BLaER1 treated with 17β-estradiol and CSF1 and Interleukin-3, amounts not matched to agents 10 nM and 100 nM (cell line): ENCODE results near the gene RNF144A.
A peak's percentile ranks its signal among the peaks of the same experiment; 100 is the strongest.

Source experiments
- H3K27ac ChIP-seq, 11 experiments: shearing (Covaris generic); formaldehyde crosslinking; 2 replicates each; pipeline ENCODE4 v1.8.1; 2022
- H3K27me3 ChIP-seq, 11 experiments: shearing (Covaris generic); formaldehyde crosslinking; 2 replicates each; pipeline ENCODE4 v1.8.1; 2022
- H3K36me3 ChIP-seq, 11 experiments: shearing (Covaris generic); formaldehyde crosslinking; 2 replicates each; pipeline ENCODE4 v1.8.1; 2022
- H3K4me1 ChIP-seq, 10 experiments: shearing (Covaris generic); formaldehyde crosslinking; 2 replicates each; pipeline ENCODE4 v1.8.1; 2022
- H3K4me2 ChIP-seq, 11 experiments: shearing (Covaris generic); formaldehyde crosslinking; 2 replicates each; pipeline ENCODE4 v1.8.1; 2022
- H3K4me3 ChIP-seq, 10 experiments: shearing (Covaris generic); formaldehyde crosslinking; 2 replicates each; pipeline ENCODE4 v1.8.1; 2022
- H3K9ac ChIP-seq, 11 experiments: shearing (Covaris generic); formaldehyde crosslinking; 2 replicates each; pipeline ENCODE4 v1.8.1; 2022
- H3K9me3 ChIP-seq, 11 experiments: shearing (Covaris generic); formaldehyde crosslinking; replicated peaks in 1 of 11; 2 replicates each; pipeline ENCODE4 v1.8.1; 2022
- H4K20me1 ChIP-seq, 11 experiments: shearing (Covaris generic); formaldehyde crosslinking; 2 replicates each; pipeline ENCODE4 v1.8.1; 2022
- Cebpa-rat ChIP-seq, 11 experiments: shearing (Covaris generic); IDR thresholded peaks; 2 replicates each; pipeline ENCODE4 v1.8.1; 2022

RNF144A gene

DNA sequence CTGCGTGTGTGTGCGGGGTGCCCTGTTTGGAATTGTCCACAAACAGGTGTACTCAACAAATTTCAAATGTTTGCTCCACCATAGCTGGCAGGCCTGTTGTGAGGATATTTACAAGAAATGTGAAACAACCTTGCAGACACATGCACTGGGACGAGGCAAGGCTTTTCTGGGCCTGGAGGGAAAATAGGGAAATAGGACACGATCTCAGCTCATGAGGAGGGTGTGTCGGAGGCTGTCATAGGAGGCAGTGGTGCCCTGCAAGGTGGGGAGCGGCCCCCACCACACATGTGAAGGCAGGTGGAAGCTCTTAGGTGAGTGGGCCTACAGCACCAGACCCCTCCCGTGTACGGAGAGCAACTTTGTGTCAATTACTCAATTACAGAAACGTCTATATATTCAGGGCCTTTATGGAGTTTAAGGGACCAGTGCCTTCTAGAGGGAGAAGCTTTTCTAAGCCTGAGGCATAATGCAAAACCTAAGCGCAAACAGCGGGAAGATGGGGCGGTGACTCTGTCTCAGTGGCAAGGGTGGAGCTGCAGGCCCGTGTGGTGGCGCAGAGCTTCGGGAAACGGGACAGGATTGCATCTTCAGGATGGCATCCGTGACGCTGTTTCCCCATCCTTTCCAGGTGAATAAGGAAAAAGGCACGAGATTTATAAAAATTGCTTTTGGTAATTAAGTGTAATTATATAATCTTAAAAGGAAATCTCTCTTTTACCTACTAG lies 48.0 kb downstream of the RNF144A start:
- H3K4me3 ChIP-seq = no peak overlapping the region
- H3K4me2 ChIP-seq = no peak overlapping the region
- peaks cover 0 to 7% (median 0%) of the 10 kb centered on the region in 10 experiments; a peak in 4 of 20 replicates for H3K4me1 ChIP-seq
- TF ChIP-seq Cebpa-rat (IDR thresholded peaks at IDR 0.05) = no peak
- peaks cover 0 to 22% (median 4%) of the 10 kb centered on the region in 11 experiments; a peak in 8 of 22 replicates for H3K36me3 ChIP-seq
- H3K9ac ChIP-seq = no peak overlapping the region
- H3K27me3 ChIP-seq = no peaks in the 10 kb centered on the region
- H4K20me1 ChIP-seq = no peaks in the 10 kb centered on the region
- peaks cover 0 to 28% (median 5%) of the 10 kb centered on the region in 11 experiments; a peak in 9 of 22 replicates for H3K9me3 ChIP-seq
- H3K27ac ChIP-seq = no peak overlapping the region

GRCh38 chr2:6966446-6966940 lies 49.3 kb downstream of the RNF144A start:
- H3K9ac ChIP-seq = no peak overlapping the region
- peaks cover 0 to 26% (median 4%) of the 10 kb centered on the region in 11 experiments; a peak in 8 of 22 replicates for H3K36me3 ChIP-seq
- no peaks in the 10 kb centered on the region for H4K20me1 ChIP-seq
- H3K27me3 ChIP-seq = no peaks in the 10 kb centered on the region
- H3K4me1 ChIP-seq = peaks cover 0 to 20% (median 12%) of the 10 kb centered on the region in 10 experiments; a peak in 12 of 20 replicates
- H3K27ac ChIP-seq = no peak overlapping the region
- no peak overlapping the region for H3K4me2 ChIP-seq
- no peak for TF ChIP-seq Cebpa-rat (IDR thresholded peaks at IDR 0.05)
- H3K9me3 ChIP-seq = peaks cover 0 to 30% (median 5%) of the 10 kb centered on the region in 11 experiments; a peak in 9 of 22 replicates
- H3K4me3 ChIP-seq = no peak overlapping the region

DNA sequence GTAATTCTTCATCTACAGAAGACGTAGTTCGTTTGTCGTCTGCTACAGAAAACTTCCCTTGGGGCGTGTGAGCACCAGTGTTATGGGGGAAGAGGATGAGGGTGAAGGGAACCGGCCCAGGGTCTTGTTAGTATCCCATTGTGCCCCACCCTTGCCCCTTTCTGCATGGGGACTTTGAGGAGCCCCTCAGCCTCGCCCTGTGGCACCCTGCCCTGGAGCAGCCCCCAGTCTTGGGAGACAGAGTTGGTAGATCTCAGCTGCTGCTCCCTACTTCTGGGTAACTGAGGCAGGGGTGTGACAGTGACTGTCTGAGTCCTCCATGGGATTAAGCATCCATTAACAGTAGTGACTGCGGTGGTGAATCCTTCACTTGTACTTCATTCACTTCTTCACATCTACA lies 50.1 kb downstream of the RNF144A start:
- peaks cover 0 to 29% (median 5%) of the 10 kb centered on the region in 11 experiments; a peak in 9 of 22 replicates for H3K9me3 ChIP-seq
- no peaks in the 10 kb centered on the region for H3K27me3 ChIP-seq
- peaks cover 0 to 20% (median 12%) of the 10 kb centered on the region in 10 experiments; a peak in 12 of 20 replicates for H3K4me1 ChIP-seq
- H3K27ac ChIP-seq = no peak overlapping the region
- peaks cover 0 to 26% (median 5%) of the 10 kb centered on the region in 11 experiments; a peak in 9 of 22 replicates for H3K36me3 ChIP-seq
- no peak overlapping the region for H3K4me3 ChIP-seq
- H3K9ac ChIP-seq = no peak overlapping the region
- H4K20me1 ChIP-seq = no peaks in the 10 kb centered on the region
- no peak for TF ChIP-seq Cebpa-rat (IDR thresholded peaks at IDR 0.05)
- no peak overlapping the region for H3K4me2 ChIP-seq

DNA sequence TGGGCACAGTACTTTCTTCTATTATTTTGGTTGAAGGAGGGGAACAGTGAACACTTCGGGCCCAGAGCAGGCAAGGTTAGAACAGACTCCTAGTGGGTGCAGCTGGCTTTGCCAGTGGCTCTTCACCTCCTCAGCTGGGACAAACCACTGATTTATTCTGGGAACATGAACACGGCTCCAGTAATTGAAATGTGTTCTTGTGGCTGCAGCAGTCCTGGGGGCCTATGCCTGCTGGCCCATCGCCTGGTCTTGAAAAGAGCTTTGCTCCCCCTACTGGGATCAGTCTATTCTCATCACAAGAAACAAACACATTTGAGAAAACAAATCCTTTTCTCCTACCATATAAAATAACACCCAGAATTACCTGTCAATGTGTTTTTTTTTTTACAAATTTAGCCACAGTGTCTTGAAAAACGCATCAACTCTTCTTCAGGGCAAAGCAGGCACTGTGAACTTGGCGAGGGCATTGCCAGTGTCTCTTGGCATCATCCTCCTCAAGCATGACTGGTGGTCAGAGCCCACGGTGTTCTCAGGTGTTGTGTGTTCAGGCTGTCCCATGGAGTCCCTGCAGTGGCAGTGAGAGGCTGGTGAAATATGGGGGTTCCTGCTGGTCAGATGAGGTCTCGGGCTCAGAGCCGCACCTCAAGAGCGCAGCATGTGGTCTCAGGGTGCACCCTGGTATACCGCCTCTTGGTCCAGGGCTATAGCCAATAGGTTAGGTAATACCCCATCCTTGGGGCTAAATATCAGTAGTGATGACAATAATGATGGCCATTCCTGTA lies 51.3 kb downstream of the RNF144A start:
- H3K4me3 ChIP-seq = no peak overlapping the region
- H3K27ac ChIP-seq = no peak overlapping the region
- H3K9me3 ChIP-seq = peaks cover 0 to 18% (median 5%) of the 10 kb centered on the region in 11 experiments; a peak in 8 of 22 replicates
- no peak overlapping the region for H3K4me2 ChIP-seq
- peaks cover 0 to 20% (median 12%) of the 10 kb centered on the region in 10 experiments; a peak in 12 of 20 replicates for H3K4me1 ChIP-seq
- H3K36me3 ChIP-seq = peaks cover 0 to 29% (median 4%) of the 10 kb centered on the region in 11 experiments; a peak in 8 of 22 replicates
- TF ChIP-seq Cebpa-rat (IDR thresholded peaks at IDR 0.05) = no peak
- H3K27me3 ChIP-seq = no peaks in the 10 kb centered on the region
- no peaks in the 10 kb centered on the region for H4K20me1 ChIP-seq
- H3K9ac ChIP-seq = no peak overlapping the region

DNA sequence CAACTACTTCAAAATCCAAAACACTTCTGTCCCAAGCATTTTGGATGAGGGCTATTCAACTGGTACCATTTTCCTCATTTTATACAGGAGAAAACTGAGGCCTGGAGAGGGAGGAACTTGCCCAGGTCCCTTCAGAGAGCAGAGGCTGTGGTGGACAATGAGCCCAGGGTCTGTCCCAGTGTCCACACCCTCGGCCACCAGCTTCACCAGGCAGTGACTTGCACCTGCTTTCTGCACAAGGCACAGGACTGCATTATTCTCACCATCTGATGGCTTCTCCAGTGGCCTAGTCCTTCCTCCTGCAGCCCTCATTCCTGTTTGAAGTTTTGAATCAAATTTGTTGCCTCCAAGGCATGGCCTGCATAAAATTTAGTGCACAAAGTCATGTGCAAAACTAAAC lies 53.3 kb downstream of the RNF144A start:
- Histone ChIP-seq H3K4me2 (peak overlapping the region in 8 of 11 experiments; percentile 8 to 43 (median 26); a peak in 10 of 22 replicates), H3K27ac (no peak overlapping the region), H3K27me3 (no peaks in the 10 kb centered on the region), H3K9ac (no peak overlapping the region), H3K36me3 (peaks cover 0 to 32% (median 7%) of the 10 kb centered on the region in 11 experiments; a peak in 11 of 22 replicates), H3K4me3 (no peak overlapping the region), H3K9me3 (peaks cover 0 to 12% (median 5%) of the 10 kb centered on the region in 11 experiments; a peak in 5 of 22 replicates), H4K20me1 (no peaks in the 10 kb centered on the region), H3K4me1 (peaks cover 0 to 20% (median 12%) of the 10 kb centered on the region in 10 experiments; a peak in 12 of 20 replicates)
- no peak for TF ChIP-seq Cebpa-rat (IDR thresholded peaks at IDR 0.05)

DNA sequence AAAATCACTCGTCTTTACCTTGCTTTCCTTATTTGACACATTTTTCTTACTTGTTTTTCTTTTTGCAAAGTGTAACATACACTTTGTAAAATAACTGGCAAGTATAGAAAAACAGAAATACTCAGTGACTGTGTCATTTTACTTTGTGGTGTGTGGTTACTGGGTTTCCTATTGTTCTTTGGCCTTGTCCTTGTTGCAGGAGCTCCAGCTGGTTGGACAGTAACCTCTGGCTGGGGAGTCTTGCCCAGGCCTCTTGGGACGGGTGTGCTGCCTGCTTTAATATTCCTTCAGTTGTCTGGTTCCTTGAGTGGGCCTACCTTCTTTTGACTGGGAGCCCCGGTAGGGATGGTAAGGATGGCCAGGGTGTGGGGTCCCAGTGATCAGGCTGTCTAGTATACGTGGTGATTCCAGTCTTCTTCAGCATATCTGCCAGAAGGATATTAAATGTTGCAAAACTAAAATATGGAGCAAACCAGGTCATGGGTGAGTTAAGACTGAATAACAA lies 53.8 kb downstream of the RNF144A start:
- Histone ChIP-seq H3K36me3 (peaks cover 0 to 32% (median 7%) of the 10 kb centered on the region in 11 experiments; a peak in 11 of 22 replicates), H3K9me3 (peaks cover 0 to 12% (median 5%) of the 10 kb centered on the region in 11 experiments; a peak in 5 of 22 replicates), H4K20me1 (no peaks in the 10 kb centered on the region), H3K27ac (no peak overlapping the region), H3K4me3 (no peak overlapping the region), H3K27me3 (no peaks in the 10 kb centered on the region), H3K9ac (no peak overlapping the region), H3K4me2 (peak overlapping the region in 8 of 11 experiments; percentile 16 to 43 (median 26); a peak in 12 of 22 replicates), H3K4me1 (peaks cover 0 to 20% (median 12%) of the 10 kb centered on the region in 10 experiments; a peak in 12 of 20 replicates)
- TF ChIP-seq Cebpa-rat (IDR thresholded peaks at IDR 0.05) = no peak

DNA sequence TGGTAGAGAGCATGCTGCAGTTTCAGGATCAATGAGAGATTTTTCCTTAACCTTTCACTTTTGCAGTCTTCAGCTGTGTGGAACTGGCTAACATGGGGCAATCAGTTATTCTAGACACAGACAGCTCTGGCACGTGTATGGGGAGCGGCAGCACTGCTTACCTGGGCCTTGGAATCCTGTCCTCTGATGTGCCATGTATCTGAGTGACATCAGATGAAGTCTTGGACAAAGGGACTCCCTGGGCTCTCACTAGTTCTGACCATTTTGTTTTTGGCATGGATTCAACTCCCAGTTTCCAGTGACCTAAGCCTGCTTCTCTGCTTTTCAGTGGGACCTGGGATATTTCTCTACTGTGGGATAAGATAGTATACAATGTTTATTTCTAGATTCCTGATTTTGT lies 54.3 kb downstream of the RNF144A start:
- peaks cover 0 to 32% (median 7%) of the 10 kb centered on the region in 11 experiments; a peak in 11 of 22 replicates for H3K36me3 ChIP-seq
- H3K9me3 ChIP-seq = peaks cover 0 to 12% (median 5%) of the 10 kb centered on the region in 11 experiments; a peak in 5 of 22 replicates
- no peaks in the 10 kb centered on the region for H3K27me3 ChIP-seq
- no peak for TF ChIP-seq Cebpa-rat (IDR thresholded peaks at IDR 0.05)
- H3K9ac ChIP-seq = no peak overlapping the region
- no peak overlapping the region for H3K27ac ChIP-seq
- H4K20me1 ChIP-seq = no peaks in the 10 kb centered on the region
- peak overlapping the region in 5 of 11 experiments; percentile 16 to 43 (median 27); a peak in 5 of 22 replicates for H3K4me2 ChIP-seq
- H3K4me1 ChIP-seq = peaks cover 0 to 20% (median 12%) of the 10 kb centered on the region in 10 experiments; a peak in 12 of 20 replicates
- H3K4me3 ChIP-seq = no peak overlapping the region

- H3K4me1 ChIP-seq = peaks cover 0 to 20% (median 12%) of the 10 kb centered on the region in 10 experiments; a peak in 12 of 20 replicates
- TF ChIP-seq Cebpa-rat (IDR thresholded peaks at IDR 0.05) = no peak
- H3K4me3 ChIP-seq = no peak overlapping the region
- peaks cover 0 to 32% (median 7%) of the 10 kb centered on the region in 11 experiments; a peak in 11 of 22 replicates for H3K36me3 ChIP-seq
- no peaks in the 10 kb centered on the region for H4K20me1 ChIP-seq
- H3K27ac ChIP-seq = no peak overlapping the region
- H3K27me3 ChIP-seq = no peaks in the 10 kb centered on the region
- peaks cover 0 to 12% (median 5%) of the 10 kb centered on the region in 11 experiments; a peak in 5 of 22 replicates for H3K9me3 ChIP-seq
- H3K9ac ChIP-seq = no peak overlapping the region
- no peak overlapping the region for H3K4me2 ChIP-seq
These were observed 55.0 kb downstream of the RNF144A start for GRCh38 chr2:6972067-6972710.
